Left renal cortex interstitium (tissue), 4 donors: ENCODE results near the gene SHCBP1L. TPM values are rescaled to one million over a fixed set of nuclear protein-coding genes. Genes with fewer than 3 reads are reported as not detected.

ENCODE experiments used
- DNase-seq, 4 donors: peaks; one replicate each; pipeline ENCODE4 v3.0.0-alpha.2; 2013; ENCODE audit warnings: low read depth in 4 of 4, low spot score in 2 of 4, missing footprints in 1 of 4
- polyA plus RNA-seq, 4 donors: library from polyadenylated mRNA; unstranded; fragments of 120-200 nt; gene quantifications; one replicate each; pipeline ENCODE4 v1.2.1, GENCODE V29; 2013; ENCODE audit not compliant: insufficient read length in 4 of 4

Gene SHCBP1L
- polyA plus RNA-seq, result under 1 TPM; 0.17 to 0.62 (median 0.37) TPM

GRCh38 chr1:182952677-182953444, at the start of gene SHCBP1L:
Gene SHCBP1L, minus strand, starts transcription at chr1:182953166. Its CDS starts 33 bp downstream, at chr1:182953133.
- DNase-seq, result no peak

- no peak for DNase-seq
These were observed 49.3 kb upstream of the SHCBP1L start for GRCh38 chr1:183002267-183002666.

- DNase-seq, result no peak
These were observed 47.4 kb upstream of the SHCBP1L start for GRCh38 chr1:183000167-183000962.

GRCh38 chr1:182998482-182998881, 45.5 kb upstream of the SHCBP1L start:
- DNase-seq, result no peak

GRCh38 chr1:182996816-182997215, 43.9 kb upstream of the SHCBP1L start:
- no peak for DNase-seq

- no peak for DNase-seq
These were observed 42.9 kb upstream of the SHCBP1L start for GRCh38 chr1:182995894-182996293.

- DNase-seq, result no peak
These were observed 40.8 kb upstream of the SHCBP1L start for GRCh38 chr1:182993746-182994145.

- no peak for DNase-seq
These were observed 37.6 kb upstream of the SHCBP1L start for GRCh38 chr1:182990413-182991144.

GRCh38 chr1:182985876-182986275, 32.9 kb upstream of the SHCBP1L start:
- no peak for DNase-seq

- DNase-seq, result no peak
These were observed 31.7 kb upstream of the SHCBP1L start for GRCh38 chr1:182984621-182985020.

- DNase-seq, result no peak
These were observed 31.2 kb upstream of the SHCBP1L start for GRCh38 chr1:182984138-182984537.

GRCh38 chr1:182978151-182978853, 25.3 kb upstream of the SHCBP1L start:
- DNase-seq, result no peak

GRCh38 chr1:182977480-182977879, 24.5 kb upstream of the SHCBP1L start:
- DNase-seq, result no peak

GRCh38 chr1:182974506-182975191, 21.7 kb upstream of the SHCBP1L start:
- no peak for DNase-seq

- DNase-seq, result no peak
These were observed 19.9 kb upstream of the SHCBP1L start for GRCh38 chr1:182972829-182973228.

- DNase-seq, result no peak
These were observed 19.3 kb upstream of the SHCBP1L start for GRCh38 chr1:182972231-182972630.

GRCh38 chr1:182971219-182971618, 18.3 kb upstream of the SHCBP1L start:
- no peak for DNase-seq

GRCh38 chr1:182968836-182969734, 16.1 kb upstream of the SHCBP1L start:
- no peak for DNase-seq
